Measurements from ENCODE around the gene DNASE2B.

DNA sequence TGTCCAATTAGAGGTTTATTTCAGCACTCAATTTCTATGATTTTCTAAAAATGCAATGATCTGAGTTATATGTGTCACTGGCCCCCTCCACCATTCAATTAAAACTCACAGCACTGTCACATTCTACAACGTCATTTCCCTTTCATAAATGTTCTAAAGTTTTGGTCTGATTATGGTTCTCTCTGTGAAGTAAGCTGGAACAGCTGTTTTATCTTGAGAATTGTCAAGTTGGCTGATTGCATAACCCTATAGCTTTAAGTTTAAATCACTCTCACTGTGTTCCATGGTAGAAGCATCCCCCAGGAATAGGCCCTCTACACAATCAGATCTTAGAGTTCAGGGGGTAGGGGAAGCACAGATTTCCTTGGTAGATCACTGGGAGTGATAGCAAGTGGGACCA lies 41.4 kb upstream of the DNASE2B start:
- TF ChIP-seq, protein P1, sequence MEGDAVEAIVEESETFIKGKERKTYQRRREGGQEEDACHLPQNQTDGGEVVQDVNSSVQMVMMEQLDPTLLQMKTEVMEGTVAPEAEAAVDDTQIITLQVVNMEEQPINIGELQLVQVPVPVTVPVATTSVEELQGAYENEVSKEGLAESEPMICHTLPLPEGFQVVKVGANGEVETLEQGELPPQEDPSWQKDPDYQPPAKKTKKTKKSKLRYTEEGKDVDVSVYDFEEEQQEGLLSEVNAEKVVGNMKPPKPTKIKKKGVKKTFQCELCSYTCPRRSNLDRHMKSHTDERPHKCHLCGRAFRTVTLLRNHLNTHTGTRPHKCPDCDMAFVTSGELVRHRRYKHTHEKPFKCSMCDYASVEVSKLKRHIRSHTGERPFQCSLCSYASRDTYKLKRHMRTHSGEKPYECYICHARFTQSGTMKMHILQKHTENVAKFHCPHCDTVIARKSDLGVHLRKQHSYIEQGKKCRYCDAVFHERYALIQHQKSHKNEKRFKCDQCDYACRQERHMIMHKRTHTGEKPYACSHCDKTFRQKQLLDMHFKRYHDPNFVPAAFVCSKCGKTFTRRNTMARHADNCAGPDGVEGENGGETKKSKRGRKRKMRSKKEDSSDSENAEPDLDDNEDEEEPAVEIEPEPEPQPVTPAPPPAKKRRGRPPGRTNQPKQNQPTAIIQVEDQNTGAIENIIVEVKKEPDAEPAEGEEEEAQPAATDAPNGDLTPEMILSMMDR (conservative IDR thresholded peaks at IDR 0.05; ENCODE audit: low read depth in 2 of 2) = no peak
- TF ChIP-seq POLR2AphosphoS5 (IDR thresholded peaks at IDR 0.05; ENCODE audit: low read depth) = no peak
- TF ChIP-seq STAT1 (IDR thresholded peaks at IDR 0.05; ENCODE audit: unreplicated experiment) = no peak
- TF ChIP-seq EZH2 (IDR thresholded peaks at IDR 0.05; ENCODE audit: low read depth, unreplicated experiment) = no peak
- TF ChIP-seq EZH2phosphoT487 (IDR thresholded peaks at IDR 0.05; ENCODE audit: unreplicated experiment) = no peak
- no peak for TF ChIP-seq JUNB (IDR thresholded peaks at IDR 0.05; ENCODE audit: unreplicated experiment)
- TF ChIP-seq, protein P2, sequence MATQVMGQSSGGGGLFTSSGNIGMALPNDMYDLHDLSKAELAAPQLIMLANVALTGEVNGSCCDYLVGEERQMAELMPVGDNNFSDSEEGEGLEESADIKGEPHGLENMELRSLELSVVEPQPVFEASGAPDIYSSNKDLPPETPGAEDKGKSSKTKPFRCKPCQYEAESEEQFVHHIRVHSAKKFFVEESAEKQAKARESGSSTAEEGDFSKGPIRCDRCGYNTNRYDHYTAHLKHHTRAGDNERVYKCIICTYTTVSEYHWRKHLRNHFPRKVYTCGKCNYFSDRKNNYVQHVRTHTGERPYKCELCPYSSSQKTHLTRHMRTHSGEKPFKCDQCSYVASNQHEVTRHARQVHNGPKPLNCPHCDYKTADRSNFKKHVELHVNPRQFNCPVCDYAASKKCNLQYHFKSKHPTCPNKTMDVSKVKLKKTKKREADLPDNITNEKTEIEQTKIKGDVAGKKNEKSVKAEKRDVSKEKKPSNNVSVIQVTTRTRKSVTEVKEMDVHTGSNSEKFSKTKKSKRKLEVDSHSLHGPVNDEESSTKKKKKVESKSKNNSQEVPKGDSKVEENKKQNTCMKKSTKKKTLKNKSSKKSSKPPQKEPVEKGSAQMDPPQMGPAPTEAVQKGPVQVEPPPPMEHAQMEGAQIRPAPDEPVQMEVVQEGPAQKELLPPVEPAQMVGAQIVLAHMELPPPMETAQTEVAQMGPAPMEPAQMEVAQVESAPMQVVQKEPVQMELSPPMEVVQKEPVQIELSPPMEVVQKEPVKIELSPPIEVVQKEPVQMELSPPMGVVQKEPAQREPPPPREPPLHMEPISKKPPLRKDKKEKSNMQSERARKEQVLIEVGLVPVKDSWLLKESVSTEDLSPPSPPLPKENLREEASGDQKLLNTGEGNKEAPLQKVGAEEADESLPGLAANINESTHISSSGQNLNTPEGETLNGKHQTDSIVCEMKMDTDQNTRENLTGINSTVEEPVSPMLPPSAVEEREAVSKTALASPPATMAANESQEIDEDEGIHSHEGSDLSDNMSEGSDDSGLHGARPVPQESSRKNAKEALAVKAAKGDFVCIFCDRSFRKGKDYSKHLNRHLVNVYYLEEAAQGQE (IDR thresholded peaks at IDR 0.05; ENCODE audit: unreplicated experiment) = no peak
- no peak for TF ChIP-seq ZNF114 (CRISPR knock-in tag; IDR thresholded peaks at IDR 0.05)
- no peak for TF ChIP-seq ZNF331 (CRISPR knock-in tag; IDR thresholded peaks at IDR 0.05; ENCODE audit: low read depth)
- TF ChIP-seq, protein P3, sequence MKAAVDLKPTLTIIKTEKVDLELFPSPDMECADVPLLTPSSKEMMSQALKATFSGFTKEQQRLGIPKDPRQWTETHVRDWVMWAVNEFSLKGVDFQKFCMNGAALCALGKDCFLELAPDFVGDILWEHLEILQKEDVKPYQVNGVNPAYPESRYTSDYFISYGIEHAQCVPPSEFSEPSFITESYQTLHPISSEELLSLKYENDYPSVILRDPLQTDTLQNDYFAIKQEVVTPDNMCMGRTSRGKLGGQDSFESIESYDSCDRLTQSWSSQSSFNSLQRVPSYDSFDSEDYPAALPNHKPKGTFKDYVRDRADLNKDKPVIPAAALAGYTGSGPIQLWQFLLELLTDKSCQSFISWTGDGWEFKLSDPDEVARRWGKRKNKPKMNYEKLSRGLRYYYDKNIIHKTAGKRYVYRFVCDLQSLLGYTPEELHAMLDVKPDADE (IDR thresholded peaks at IDR 0.05) = no peak
- no peak for TF ChIP-seq CREB1 (CRISPR knock-in tag; IDR thresholded peaks at IDR 0.05; ENCODE audit: low read depth)
- TF ChIP-seq NANOG (IDR thresholded peaks at IDR 0.05; ENCODE audit: borderline replicate concordance) = no peak
